ENCODE results near the gene BRSK2. TPM values are rescaled to one million over a fixed set of nuclear protein-coding genes. Genes with fewer than 3 reads are reported as not detected.
"Not testable (repeated sequence)": the region's sequence is repeated elsewhere in the genome, so short reads cannot be mapped to it uniquely, and the experiment has no call there.

The BRSK2 gene
- total RNA-seq, 1 donor from 2014 or later = 7.1 TPM

GRCh38 chr11:1346669-1347390 lies 42.9 kb upstream of the BRSK2 start:
- Mint-ChIP-seq H3K36me3 (ENCODE audit: low read depth, unreplicated experiment) (no peaks in the 10 kb centered on the region), H3K4me3 (ENCODE audit: unreplicated experiment) (no peak overlapping the region), H3K27me3 (ENCODE audit: low read depth, unreplicated experiment) (peaks cover 21% of the 10 kb centered on the region), H3K4me1 (ENCODE audit: low read depth, unreplicated experiment) (no peaks in the 10 kb centered on the region), H3K27ac (ENCODE audit: unreplicated experiment) (no peak overlapping the region), H3K9me3 (ENCODE audit: unreplicated experiment) (no peaks in the 10 kb centered on the region)
- Histone ChIP-seq H3K9ac (ENCODE audit: low read length) (no peak overlapping the region), H3K27ac (ENCODE audit: low read depth, low read length) (no peak overlapping the region), H4K20me1 (ENCODE audit: insufficient read depth, low read length) (no peaks in the 10 kb centered on the region), H3K4me3 (ENCODE audit: insufficient read depth, low read depth, low read length) (no peak overlapping the region), H3K4me2 (ENCODE audit: low read length) (no peak overlapping the region), H3K27me3 (ENCODE audit: insufficient read depth, low read length) (peaks cover 8% of the 10 kb centered on the region), H3K4me1 (ENCODE audit: insufficient read depth, low read length) (no peaks in the 10 kb centered on the region), H3K36me3 (ENCODE audit: insufficient read depth, low read length) (no peaks in the 10 kb centered on the region), H3K9me3 (ENCODE audit: insufficient read depth, low read depth, low read length) (no peaks in the 10 kb centered on the region), H3K79me2 (ENCODE audit: insufficient read depth, low read length) (no peaks in the 10 kb centered on the region), H2AFZ (ENCODE audit: low read depth, low read length) (no peak overlapping the region)
- no peak for TF ChIP-seq EZH2 (IDR thresholded peaks at IDR 0.05; ENCODE audit: insufficient read depth, low read length)
- TF ChIP-seq, protein P1, sequence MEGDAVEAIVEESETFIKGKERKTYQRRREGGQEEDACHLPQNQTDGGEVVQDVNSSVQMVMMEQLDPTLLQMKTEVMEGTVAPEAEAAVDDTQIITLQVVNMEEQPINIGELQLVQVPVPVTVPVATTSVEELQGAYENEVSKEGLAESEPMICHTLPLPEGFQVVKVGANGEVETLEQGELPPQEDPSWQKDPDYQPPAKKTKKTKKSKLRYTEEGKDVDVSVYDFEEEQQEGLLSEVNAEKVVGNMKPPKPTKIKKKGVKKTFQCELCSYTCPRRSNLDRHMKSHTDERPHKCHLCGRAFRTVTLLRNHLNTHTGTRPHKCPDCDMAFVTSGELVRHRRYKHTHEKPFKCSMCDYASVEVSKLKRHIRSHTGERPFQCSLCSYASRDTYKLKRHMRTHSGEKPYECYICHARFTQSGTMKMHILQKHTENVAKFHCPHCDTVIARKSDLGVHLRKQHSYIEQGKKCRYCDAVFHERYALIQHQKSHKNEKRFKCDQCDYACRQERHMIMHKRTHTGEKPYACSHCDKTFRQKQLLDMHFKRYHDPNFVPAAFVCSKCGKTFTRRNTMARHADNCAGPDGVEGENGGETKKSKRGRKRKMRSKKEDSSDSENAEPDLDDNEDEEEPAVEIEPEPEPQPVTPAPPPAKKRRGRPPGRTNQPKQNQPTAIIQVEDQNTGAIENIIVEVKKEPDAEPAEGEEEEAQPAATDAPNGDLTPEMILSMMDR (IDR thresholded peaks at IDR 0.05; ENCODE audit: insufficient read depth, low read depth, low read length) = no peak
- FAIRE-seq (no peak), DNase-seq (ENCODE audit: low read depth) (no peak)

DNA sequence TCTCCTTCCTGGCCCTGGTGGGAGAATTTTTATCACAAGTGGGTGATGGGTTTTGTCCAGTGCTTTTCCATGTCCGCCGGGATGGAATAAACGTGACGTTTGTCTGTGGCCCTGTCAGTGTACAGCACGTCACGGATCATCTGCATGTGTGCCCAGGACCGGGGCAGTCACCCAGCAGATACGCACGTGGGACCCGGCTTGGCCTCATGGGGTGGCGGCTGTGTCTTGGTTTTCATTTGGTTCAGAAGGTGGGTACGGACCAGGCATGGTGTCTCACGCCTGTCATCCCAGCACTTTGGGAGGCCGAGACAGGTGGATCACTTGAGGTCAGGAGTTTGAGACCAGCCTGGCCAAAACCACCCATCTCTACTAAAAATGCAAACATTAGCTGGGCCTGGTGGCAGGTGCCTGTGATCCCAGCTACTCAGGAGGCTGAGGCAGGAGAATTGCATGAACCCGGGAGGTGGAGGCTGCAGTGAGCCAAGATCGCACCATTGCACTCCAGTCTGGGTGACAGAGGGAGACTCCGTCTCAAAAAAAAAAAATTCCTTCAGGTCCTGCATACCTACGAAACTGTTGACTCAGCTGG lies 42.2 kb upstream of the BRSK2 start:
- H3K9me3 ChIP-seq (ENCODE audit: insufficient read depth, low read depth, low read length); H3K4me1 ChIP-seq (ENCODE audit: insufficient read depth, low read length); H3K4me3 Mint-ChIP-seq (ENCODE audit: unreplicated experiment); H3K79me2 ChIP-seq (ENCODE audit: insufficient read depth, low read length); H4K20me1 ChIP-seq (ENCODE audit: insufficient read depth, low read length); H3K9me3 Mint-ChIP-seq (ENCODE audit: unreplicated experiment); H3K36me3 Mint-ChIP-seq (ENCODE audit: low read depth, unreplicated experiment); H3K4me1 Mint-ChIP-seq (ENCODE audit: low read depth, unreplicated experiment); H3K4me2 ChIP-seq (ENCODE audit: low read length); H3K4me3 ChIP-seq (ENCODE audit: insufficient read depth, low read depth, low read length); DNase-seq (ENCODE audit: low read depth); H3K27ac ChIP-seq (ENCODE audit: low read depth, low read length); H2AFZ ChIP-seq (ENCODE audit: low read depth, low read length); H3K9ac ChIP-seq (ENCODE audit: low read length); FAIRE-seq; H3K27ac Mint-ChIP-seq (ENCODE audit: unreplicated experiment); H3K36me3 ChIP-seq (ENCODE audit: insufficient read depth, low read length); H3K27me3 ChIP-seq (ENCODE audit: insufficient read depth, low read length): not testable (repeated sequence)
- H3K27me3 Mint-ChIP-seq (ENCODE audit: low read depth, unreplicated experiment) = peaks cover 21% of the 10 kb centered on the region

DNA sequence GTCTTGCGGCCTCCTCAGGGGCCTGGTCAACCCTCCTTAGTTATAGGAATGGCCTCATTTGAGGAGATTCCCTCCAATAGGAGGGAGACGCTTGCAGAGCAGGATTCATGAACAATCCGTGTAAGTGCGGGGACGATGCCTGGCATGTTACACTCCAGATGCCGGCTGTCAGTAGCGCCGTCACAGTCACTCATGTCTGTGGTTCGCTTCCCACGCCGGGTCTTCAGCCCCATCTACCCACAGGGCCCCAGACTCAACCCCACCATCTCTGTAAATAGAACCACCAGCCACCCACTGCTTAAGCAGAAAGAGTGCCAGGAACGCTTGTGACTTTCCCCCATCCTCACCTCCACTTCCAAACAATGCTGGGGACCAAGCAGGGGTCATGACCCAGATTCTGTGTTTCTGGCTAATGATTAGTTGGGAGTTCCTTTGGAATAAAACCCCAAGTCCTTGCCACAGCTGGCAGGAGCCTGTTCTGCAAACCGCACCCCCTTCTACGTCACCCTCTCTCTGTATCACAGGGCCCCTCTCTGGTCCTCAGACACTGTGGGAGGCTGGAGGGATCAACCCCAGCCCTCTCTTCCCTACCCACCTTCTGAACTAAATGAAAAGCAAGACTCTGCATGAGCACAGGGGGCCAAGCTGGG lies 41.5 kb upstream of the BRSK2 start:
- no peak overlapping the region for H2AFZ ChIP-seq (ENCODE audit: low read depth, low read length)
- H3K9ac ChIP-seq (ENCODE audit: low read length) = no peak overlapping the region
- no peaks in the 10 kb centered on the region for H3K4me1 Mint-ChIP-seq (ENCODE audit: low read depth, unreplicated experiment)
- TF ChIP-seq, protein P1 (IDR thresholded peaks at IDR 0.05; ENCODE audit: insufficient read depth, low read depth, low read length) = no peak
- no peak for TF ChIP-seq EZH2 (IDR thresholded peaks at IDR 0.05; ENCODE audit: insufficient read depth, low read length)
- H3K27me3 Mint-ChIP-seq (ENCODE audit: low read depth, unreplicated experiment) = peaks cover 23% of the 10 kb centered on the region
- H3K9me3 ChIP-seq (ENCODE audit: insufficient read depth, low read depth, low read length) = no peaks in the 10 kb centered on the region
- no peak for DNase-seq (ENCODE audit: low read depth)
- H3K36me3 ChIP-seq (ENCODE audit: insufficient read depth, low read length) = no peaks in the 10 kb centered on the region
- H3K4me3 Mint-ChIP-seq (ENCODE audit: unreplicated experiment) = no peak overlapping the region
- no peak overlapping the region for H3K4me2 ChIP-seq (ENCODE audit: low read length)
- no peaks in the 10 kb centered on the region for H3K9me3 Mint-ChIP-seq (ENCODE audit: unreplicated experiment)
- no peak overlapping the region for H3K4me3 ChIP-seq (ENCODE audit: insufficient read depth, low read depth, low read length)
- H4K20me1 ChIP-seq (ENCODE audit: insufficient read depth, low read length) = no peaks in the 10 kb centered on the region
- H3K27ac Mint-ChIP-seq (ENCODE audit: unreplicated experiment) = no peak overlapping the region
- no peaks in the 10 kb centered on the region for H3K4me1 ChIP-seq (ENCODE audit: insufficient read depth, low read length)
- FAIRE-seq = no peak
- H3K79me2 ChIP-seq (ENCODE audit: insufficient read depth, low read length) = no peaks in the 10 kb centered on the region
- no peaks in the 10 kb centered on the region for H3K36me3 Mint-ChIP-seq (ENCODE audit: low read depth, unreplicated experiment)
- H3K27ac ChIP-seq (ENCODE audit: low read depth, low read length) = no peak overlapping the region
- peaks cover 8% of the 10 kb centered on the region for H3K27me3 ChIP-seq (ENCODE audit: insufficient read depth, low read length)
